Kidney (tissue), 14 donors: ENCODE results near the gene HTATSF1. TPM values are rescaled to one million over a fixed set of nuclear protein-coding genes. Genes with fewer than 3 reads are reported as not detected.

Experiments used
- DNase-seq, 5 donors: peaks; one replicate each; pipeline ENCODE4 v3.0.0-alpha.2; 2013 to 2020
- FAIRE-seq: peaks from 2 replicates; lab custom pipeline; 2012; peaks lifted over from hg19 to GRCh38; lab: Jason Lieb, UNC
- H3K27ac ChIP-seq, 2 donors: one replicate each; pipeline ENCODE4 v1.7.0; 2013; ENCODE audit warnings: low read depth in 2 of 2, low read length in 2 of 2, inconsistent platforms in 1 of 2
- H3K27me3 ChIP-seq: one replicate; pipeline ENCODE4 v1.7.1; 2013; ENCODE audit warnings: low read length, inconsistent platforms; ENCODE audit not compliant: control insufficient read depth, insufficient read depth
- H3K36me3 ChIP-seq, 3 donors: one replicate each; pipeline versions ENCODE4 v1.7.0 to v1.7.1; 2013; ENCODE audit warnings: low read length in 3 of 3, control low read depth in 1 of 3, inconsistent platforms in 1 of 3; ENCODE audit not compliant: insufficient read depth in 3 of 3, control insufficient read depth in 2 of 3
- H3K4me1 ChIP-seq, 3 donors: one replicate each; pipeline versions ENCODE4 v1.7.0 to v1.7.1; 2013; ENCODE audit warnings: low read length in 3 of 3, inconsistent platforms in 1 of 3, low read depth in 1 of 3; ENCODE audit not compliant: control insufficient read depth in 2 of 3, insufficient read depth in 2 of 3
- H3K4me3 ChIP-seq, 3 donors: one replicate each; pipeline versions ENCODE4 v1.7.0 to v1.8.1; 2013; ENCODE audit warnings: low read length in 3 of 3, control low read depth in 1 of 3, inconsistent platforms in 1 of 3
- H3K9ac ChIP-seq, 3 donors: one replicate each; pipeline versions ENCODE4 v1.7.0 to v1.7.1; 2013; ENCODE audit warnings: low read length in 3 of 3, control low read depth in 1 of 3, inconsistent platforms in 1 of 3
- H3K9me3 ChIP-seq, 3 donors: one replicate each; pipeline versions ENCODE4 v1.7.0 to v1.7.1; 2013; ENCODE audit warnings: low read length in 3 of 3, control low read depth in 1 of 3, inconsistent platforms in 1 of 3; ENCODE audit not compliant: control insufficient read depth in 2 of 3, insufficient read depth in 1 of 3
- CTCF ChIP-seq: IDR thresholded peaks from 3 replicates; pipeline ENCODE4 v1.5.1; 2012; ENCODE audit warnings: mild to moderate bottlenecking, moderate library complexity, borderline replicate concordance; ENCODE audit not compliant: insufficient read depth; ENCODE audit errors: extremely low read depth
- intact Hi-C: fragments of 100-400 bp; cut with DNase I; formaldehyde crosslinking; loops from one replicate; pipeline ENCODE4 v1.11.1; 2022
- microRNA-seq: library from miRNA; unstranded; fragments of <30 nt; microRNA quantifications from one replicate; pipeline ENCODE4 v1.2.0, GENCODE V29; 2020
- polyA plus RNA-seq: library from polyadenylated mRNA; stranded (reverse); fragments of 350-450 nt; fragmentation: Illumina TruSeq; extraction: RNeasy Lipid Tissue Mini Kit (QIAGEN cat#74804); gene quantifications from one replicate; pipeline ENCODE4 v1.2.3, GENCODE V29; 2014; ENCODE audit warnings: low read depth, low replicate concordance; ENCODE audit not compliant: insufficient read depth
- total RNA-seq: library from RNA; stranded (reverse); fragmentation: NEBNext Ultra II Directional; extraction: Animal tissue kit (Norgen Biotek cat#: 25700); gene quantifications from one replicate; pipeline ENCODE4 v1.2.1, GENCODE V29; 2021
- donor health status: control.
- donor health status: control.
- donor health status: control.
- donor health status: control.
- donor health status: control.
- donor health status: DM: yes; HTN: yes; CAD: no.
- donor health status: Normal renal cell carcinoma (clear cell type).

The HTATSF1 gene
- total and polyA plus RNA-seq, 2 donors from 2014 or later = 36.8 to 44.0 TPM

GRCh38 chrX:136551410-136551809 is 54.0 kb downstream of the HTATSF1 start:
- TF ChIP-seq CTCF = no peak
- H3K36me3 ChIP-seq = no peaks in the 10 kb centered on the region
- FAIRE-seq (no peak), DNase-seq (no peak)
- H3K27ac ChIP-seq = no peak overlapping the region
- no peak overlapping the region for H3K4me3 ChIP-seq
- H3K9ac ChIP-seq = no peak overlapping the region
- intact Hi-C loops = no loop called here
- no peaks in the 10 kb centered on the region for H3K4me1 ChIP-seq
- no peaks in the 10 kb centered on the region for H3K9me3 ChIP-seq
- H3K27me3 ChIP-seq = no peaks in the 10 kb centered on the region

GRCh38 chrX:136555694-136556093 is 58.3 kb downstream of the HTATSF1 start:
- intact Hi-C loops = no loop called here
- no peak for FAIRE-seq

More at GRCh38 chrX:136555694-136556093, 58.3 kb downstream of the HTATSF1 start:
- no peaks in the 10 kb centered on the region for H3K4me1 ChIP-seq
- H3K9ac ChIP-seq = no peak overlapping the region
- TF ChIP-seq CTCF = no peak
- no peaks in the 10 kb centered on the region for H3K9me3 ChIP-seq
- no peaks in the 10 kb centered on the region for H3K27me3 ChIP-seq
- H3K4me3 ChIP-seq = no peak overlapping the region
- no peak for DNase-seq
- H3K36me3 ChIP-seq = no peaks in the 10 kb centered on the region
- no peak overlapping the region for H3K27ac ChIP-seq

Small RNA genes within 50 kb of the gene (microRNA-seq; reads per million reads assigned to microRNA genes)
- gene MIR934 = not detected

Other genes starting within 250 kb of the HTATSF1 start
- gene MAP7D3, start 246.2 kb upstream of the HTATSF1 start, total RNA-seq = 13.9 TPM
- gene MAP7D3, start 246.2 kb upstream of the HTATSF1 start, polyA plus RNA-seq = 5.7 TPM
- 0.13 TPM for gene ADGRG4, start 196.6 kb upstream of the HTATSF1 start, total RNA-seq
- gene ADGRG4, start 196.6 kb upstream of the HTATSF1 start, polyA plus RNA-seq = not detected
- gene BRS3, start 9.6 kb upstream of the HTATSF1 start, total RNA-seq = not detected
- not detected for gene BRS3, start 9.6 kb upstream of the HTATSF1 start, polyA plus RNA-seq
- gene VGLL1, start 34.6 kb downstream of the HTATSF1 start, total RNA-seq = 2.2 TPM
- 5.5 TPM for gene VGLL1, start 34.6 kb downstream of the HTATSF1 start, polyA plus RNA-seq
- gene CD40LG, start 150.6 kb downstream of the HTATSF1 start, total RNA-seq = 0.85 TPM
- 0.22 TPM for gene CD40LG, start 150.6 kb downstream of the HTATSF1 start, polyA plus RNA-seq